ENCODE measurements around the gene SOX6.

DNA sequence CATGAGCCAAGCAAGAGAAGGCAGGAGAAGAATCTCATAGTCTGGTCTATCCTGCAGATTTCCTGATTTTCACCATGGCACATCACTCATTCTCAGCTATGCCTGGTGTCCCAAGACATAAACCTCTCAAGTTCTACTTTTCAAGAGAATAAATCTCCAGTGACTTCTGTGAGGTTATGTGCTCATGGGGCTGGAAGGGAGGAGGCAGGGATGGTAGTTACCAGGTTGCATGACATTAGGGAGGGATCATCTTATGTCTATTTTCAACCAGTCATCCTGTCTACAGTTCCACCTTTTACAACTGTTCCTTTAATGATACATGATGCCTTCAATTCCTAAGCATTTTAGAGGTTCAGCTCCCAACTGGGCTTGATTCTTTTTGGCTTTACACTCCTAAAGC lies 297.7 kb downstream of the SOX6 start:
- TF ChIP-seq, protein P1, sequence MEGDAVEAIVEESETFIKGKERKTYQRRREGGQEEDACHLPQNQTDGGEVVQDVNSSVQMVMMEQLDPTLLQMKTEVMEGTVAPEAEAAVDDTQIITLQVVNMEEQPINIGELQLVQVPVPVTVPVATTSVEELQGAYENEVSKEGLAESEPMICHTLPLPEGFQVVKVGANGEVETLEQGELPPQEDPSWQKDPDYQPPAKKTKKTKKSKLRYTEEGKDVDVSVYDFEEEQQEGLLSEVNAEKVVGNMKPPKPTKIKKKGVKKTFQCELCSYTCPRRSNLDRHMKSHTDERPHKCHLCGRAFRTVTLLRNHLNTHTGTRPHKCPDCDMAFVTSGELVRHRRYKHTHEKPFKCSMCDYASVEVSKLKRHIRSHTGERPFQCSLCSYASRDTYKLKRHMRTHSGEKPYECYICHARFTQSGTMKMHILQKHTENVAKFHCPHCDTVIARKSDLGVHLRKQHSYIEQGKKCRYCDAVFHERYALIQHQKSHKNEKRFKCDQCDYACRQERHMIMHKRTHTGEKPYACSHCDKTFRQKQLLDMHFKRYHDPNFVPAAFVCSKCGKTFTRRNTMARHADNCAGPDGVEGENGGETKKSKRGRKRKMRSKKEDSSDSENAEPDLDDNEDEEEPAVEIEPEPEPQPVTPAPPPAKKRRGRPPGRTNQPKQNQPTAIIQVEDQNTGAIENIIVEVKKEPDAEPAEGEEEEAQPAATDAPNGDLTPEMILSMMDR (IDR thresholded peaks at IDR 0.05): no peak
- TF ChIP-seq POLR2A (IDR thresholded peaks at IDR 0.05): no peak
